Cardiac muscle cell (in vitro differentiated cells and primary cell): Measurements from ENCODE around the gene PRSS56. TPM values are rescaled to one million over a fixed set of nuclear protein-coding genes. Genes with fewer than 3 reads are reported as not detected.

Source experiments
- DNase-seq, 2 donors: peaks; one replicate each; pipeline versions ENCODE4 v3.0.0 to v3.0.0-alpha.2; 2010 to 2017; ENCODE audit warnings: low read depth in 1 of 2, low spot score in 1 of 2
- H3K27ac ChIP-seq: fragments of 200-600 bp; sonication (generic); 2 replicates; pipeline ENCODE4 v1.5.1; 2016
- H3K27me3 ChIP-seq: fragments of 200-600 bp; sonication (generic); 2 replicates; pipeline ENCODE4 v1.6.0; 2016; ENCODE audit warnings: control low read depth
- H3K36me3 ChIP-seq: fragments of 200-600 bp; sonication (generic); 2 replicates; pipeline ENCODE4 v1.5.1; 2016; ENCODE audit warnings: control low read depth
- H3K4me1 ChIP-seq: fragments of 200-600 bp; sonication (generic); 2 replicates; pipeline ENCODE4 v1.8.1; 2017; ENCODE audit warnings: low read depth, mild to moderate bottlenecking, mixed run types
- H3K4me3 ChIP-seq: fragments of 200-600 bp; sonication (generic); 2 replicates; pipeline ENCODE4 v1.5.1; 2016; ENCODE audit warnings: mild to moderate bottlenecking
- H3K9me3 ChIP-seq: fragments of 200-600 bp; sonication (generic); 2 replicates; pipeline ENCODE4 v1.5.1; 2017; ENCODE audit warnings: low read depth, mild to moderate bottlenecking, control low read depth
- polyA plus RNA-seq: library from polyadenylated mRNA; unstranded; fragments of >200 nt; fragmentation: Nextera tagmentation; extraction: Ambion mirVana; gene quantifications from 2 replicates; pipeline ENCODE4 v1.2.1, GENCODE V29; 2016
- total RNA-seq: library from RNA; depleted of rRNA; stranded (reverse); fragments of >200 nt; gene quantifications from 2 replicates; pipeline ENCODE4 v1.2.3, GENCODE V29; 2016
- TF ChIP-seq, protein P1 (sequence below): IDR thresholded peaks from 2 replicates; pipeline ENCODE4 v1.5.1; 2012; ENCODE audit warnings: low read depth, mild to moderate bottlenecking, low read length

PRSS56 gene
- total and polyA plus RNA-seq, 2 experiments from 2014 or later, result not detected

DNA sequence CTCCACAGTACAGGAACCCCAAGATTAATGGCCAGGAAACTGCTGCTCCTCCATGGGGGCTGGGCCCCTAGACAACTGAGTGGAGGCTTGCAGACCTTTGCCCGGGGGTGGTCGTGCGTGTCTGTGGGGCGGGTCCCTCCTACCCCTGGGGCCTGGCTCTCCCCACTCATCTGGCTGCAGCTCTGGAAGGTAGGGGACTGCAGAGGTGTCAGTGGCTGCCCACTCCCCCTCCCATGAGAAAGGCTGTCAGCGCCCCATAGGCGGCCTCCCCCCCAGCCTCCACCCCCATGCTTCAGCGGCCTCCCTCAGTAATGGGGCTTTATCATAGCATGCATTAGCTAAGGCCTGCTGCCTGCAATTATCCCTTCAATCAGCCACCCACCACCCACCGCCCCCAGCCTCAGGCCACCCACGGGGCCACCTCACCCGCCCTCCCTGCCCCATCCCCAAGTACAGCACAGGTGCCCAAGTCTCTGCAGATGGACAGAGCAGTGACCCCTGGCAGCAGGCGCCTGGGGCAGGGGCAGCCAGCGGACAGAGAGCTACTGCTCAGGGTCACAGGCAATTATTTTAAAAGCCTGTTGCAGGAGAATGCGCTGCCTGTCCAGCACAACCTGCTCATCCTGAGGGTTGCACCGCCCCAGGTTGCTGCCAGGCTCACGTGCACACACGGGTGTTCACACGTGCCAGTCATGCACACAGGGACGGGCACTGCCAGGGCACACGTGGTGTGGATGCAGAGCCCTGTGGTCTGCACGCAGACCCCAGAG, 23.5 kb upstream of the PRSS56 start:
- H3K4me1 ChIP-seq, result peaks cover 4% of the 10 kb centered on the region
- H3K27me3 ChIP-seq, result no peaks in the 10 kb centered on the region
- DNase-seq, result no peak
- H3K4me3 ChIP-seq, result no peak overlapping the region
- no peak overlapping the region for H3K27ac ChIP-seq
- TF ChIP-seq, protein P1, sequence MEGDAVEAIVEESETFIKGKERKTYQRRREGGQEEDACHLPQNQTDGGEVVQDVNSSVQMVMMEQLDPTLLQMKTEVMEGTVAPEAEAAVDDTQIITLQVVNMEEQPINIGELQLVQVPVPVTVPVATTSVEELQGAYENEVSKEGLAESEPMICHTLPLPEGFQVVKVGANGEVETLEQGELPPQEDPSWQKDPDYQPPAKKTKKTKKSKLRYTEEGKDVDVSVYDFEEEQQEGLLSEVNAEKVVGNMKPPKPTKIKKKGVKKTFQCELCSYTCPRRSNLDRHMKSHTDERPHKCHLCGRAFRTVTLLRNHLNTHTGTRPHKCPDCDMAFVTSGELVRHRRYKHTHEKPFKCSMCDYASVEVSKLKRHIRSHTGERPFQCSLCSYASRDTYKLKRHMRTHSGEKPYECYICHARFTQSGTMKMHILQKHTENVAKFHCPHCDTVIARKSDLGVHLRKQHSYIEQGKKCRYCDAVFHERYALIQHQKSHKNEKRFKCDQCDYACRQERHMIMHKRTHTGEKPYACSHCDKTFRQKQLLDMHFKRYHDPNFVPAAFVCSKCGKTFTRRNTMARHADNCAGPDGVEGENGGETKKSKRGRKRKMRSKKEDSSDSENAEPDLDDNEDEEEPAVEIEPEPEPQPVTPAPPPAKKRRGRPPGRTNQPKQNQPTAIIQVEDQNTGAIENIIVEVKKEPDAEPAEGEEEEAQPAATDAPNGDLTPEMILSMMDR, result no peak
- H3K9me3 ChIP-seq, result no peaks in the 10 kb centered on the region
- no peaks in the 10 kb centered on the region for H3K36me3 ChIP-seq

DNA sequence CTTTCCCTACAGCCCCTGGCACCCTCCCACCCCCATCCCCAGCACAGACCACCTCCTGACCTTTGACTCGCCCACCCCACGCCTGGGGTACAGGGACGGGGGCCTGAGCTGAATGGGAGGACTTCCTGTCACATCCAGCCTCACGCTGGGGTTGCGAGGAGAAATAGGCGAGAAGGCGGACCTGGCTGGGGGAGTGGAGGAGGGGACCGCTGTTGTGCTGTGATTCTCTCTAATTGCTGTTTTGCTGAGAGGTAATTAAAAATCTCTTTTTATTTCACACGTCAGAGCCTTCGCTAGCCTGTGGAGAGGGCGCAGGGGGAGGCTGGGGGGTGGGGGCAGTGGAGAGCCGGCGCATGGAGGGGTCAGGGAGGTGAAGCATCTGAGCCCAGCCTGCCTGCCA, 22.8 kb upstream of the PRSS56 start:
- Histone ChIP-seq H3K27ac (no peak overlapping the region), H3K36me3 (no peaks in the 10 kb centered on the region), H3K4me1 (peaks cover 10% of the 10 kb centered on the region), H3K4me3 (no peak overlapping the region), H3K27me3 (peaks cover under 1% of the 10 kb centered on the region), H3K9me3 (no peaks in the 10 kb centered on the region)
- DNase-seq, result no peak
- TF ChIP-seq, protein P1, result no peak

GRCh38 chr2:232498452-232498851, 21.7 kb upstream of the PRSS56 start:
- Histone ChIP-seq H3K27ac (no peak overlapping the region), H3K36me3 (no peaks in the 10 kb centered on the region), H3K4me1 (peaks cover 13% of the 10 kb centered on the region), H3K4me3 (no peak overlapping the region), H3K27me3 (peaks cover 12% of the 10 kb centered on the region), H3K9me3 (no peaks in the 10 kb centered on the region)
- TF ChIP-seq, protein P1, result no peak
- no peak for DNase-seq

DNA sequence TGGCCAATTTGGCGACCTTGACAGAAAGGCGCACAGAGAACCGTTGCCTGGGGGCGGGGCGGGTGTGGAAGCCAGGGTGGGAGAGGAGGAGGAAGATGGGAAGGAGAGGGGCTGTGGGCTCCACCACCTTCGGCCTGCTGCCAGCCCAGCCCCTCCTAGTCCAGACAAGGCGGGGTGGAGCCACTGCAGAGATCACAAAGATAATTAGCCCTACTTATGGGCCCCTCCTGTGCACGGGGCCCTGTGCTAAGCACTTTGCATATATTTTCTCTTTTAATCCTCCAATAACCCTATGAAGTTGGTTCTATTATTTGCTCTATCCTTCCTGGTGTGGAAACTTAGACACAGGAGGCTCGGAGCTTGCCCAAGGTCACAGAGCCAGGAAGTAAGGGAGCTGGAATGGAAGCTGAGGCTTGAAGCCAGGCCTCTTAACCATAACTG, 18.8 kb upstream of the PRSS56 start:
- H3K27me3 ChIP-seq, result peaks cover 36% of the 10 kb centered on the region
- H3K9me3 ChIP-seq, result no peaks in the 10 kb centered on the region
- TF ChIP-seq, protein P1, result no peak
- no peak for DNase-seq
- H3K4me3 ChIP-seq, result no peak overlapping the region
- H3K27ac ChIP-seq, result no peak overlapping the region
- no peaks in the 10 kb centered on the region for H3K36me3 ChIP-seq
- H3K4me1 ChIP-seq, result peaks cover 21% of the 10 kb centered on the region

GRCh38 chr2:232501794-232502390, 18.3 kb upstream of the PRSS56 start:
- TF ChIP-seq, protein P1, result no peak
- peaks cover 36% of the 10 kb centered on the region for H3K27me3 ChIP-seq
- no peak overlapping the region for H3K27ac ChIP-seq
- H3K4me1 ChIP-seq, result peaks cover 21% of the 10 kb centered on the region
- no peaks in the 10 kb centered on the region for H3K9me3 ChIP-seq
- no peak for DNase-seq
- H3K4me3 ChIP-seq, result no peak overlapping the region
- no peaks in the 10 kb centered on the region for H3K36me3 ChIP-seq
